Mammary epithelial cell (primary cell): ENCODE data around the gene ACOT12.

Experiments
- EZH2 ChIP-seq: IDR thresholded peaks from 2 replicates; pipeline ENCODE4 v1.6.1; 2012; ENCODE audit warnings: low read length, inconsistent platforms, borderline replicate concordance
- TF ChIP-seq, protein P1 (sequence below), 2 donors: IDR thresholded peaks in 1 of 2; conservative IDR thresholded peaks in 1 of 2; 2 replicates each; pipeline ENCODE4 v1.5.1; 2011 to 2012; ENCODE audit warnings: inconsistent platforms in 2 of 2, low read length in 2 of 2, mild to moderate bottlenecking in 2 of 2, control low read depth in 1 of 2, low read depth in 1 of 2; ENCODE audit not compliant: insufficient read depth in 1 of 2; ENCODE audit errors: extremely low read depth in 1 of 2

- TF ChIP-seq, protein P1, sequence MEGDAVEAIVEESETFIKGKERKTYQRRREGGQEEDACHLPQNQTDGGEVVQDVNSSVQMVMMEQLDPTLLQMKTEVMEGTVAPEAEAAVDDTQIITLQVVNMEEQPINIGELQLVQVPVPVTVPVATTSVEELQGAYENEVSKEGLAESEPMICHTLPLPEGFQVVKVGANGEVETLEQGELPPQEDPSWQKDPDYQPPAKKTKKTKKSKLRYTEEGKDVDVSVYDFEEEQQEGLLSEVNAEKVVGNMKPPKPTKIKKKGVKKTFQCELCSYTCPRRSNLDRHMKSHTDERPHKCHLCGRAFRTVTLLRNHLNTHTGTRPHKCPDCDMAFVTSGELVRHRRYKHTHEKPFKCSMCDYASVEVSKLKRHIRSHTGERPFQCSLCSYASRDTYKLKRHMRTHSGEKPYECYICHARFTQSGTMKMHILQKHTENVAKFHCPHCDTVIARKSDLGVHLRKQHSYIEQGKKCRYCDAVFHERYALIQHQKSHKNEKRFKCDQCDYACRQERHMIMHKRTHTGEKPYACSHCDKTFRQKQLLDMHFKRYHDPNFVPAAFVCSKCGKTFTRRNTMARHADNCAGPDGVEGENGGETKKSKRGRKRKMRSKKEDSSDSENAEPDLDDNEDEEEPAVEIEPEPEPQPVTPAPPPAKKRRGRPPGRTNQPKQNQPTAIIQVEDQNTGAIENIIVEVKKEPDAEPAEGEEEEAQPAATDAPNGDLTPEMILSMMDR (conservative IDR thresholded peaks at IDR 0.05 in 1 of 2, IDR thresholded peaks at IDR 0.05 in 1 of 2; ENCODE audit: extremely low read depth in 1 of 2, insufficient read depth in 1 of 2, low read depth in 1 of 2, low read length in 2 of 2), result no peak
- TF ChIP-seq EZH2, result no peak
These were observed 26.2 kb upstream of the ACOT12 start for GRCh38 chr5:81420039-81420667.
